DND-41 (cell line): ENCODE results near the gene SLC4A11.

ENCODE experiments used
- CTCF ChIP-seq: IDR thresholded peaks from 2 replicates; pipeline ENCODE4 v1.5.1; 2012; ENCODE audit warnings: borderline replicate concordance, low read length, moderate library complexity, mild to moderate bottlenecking; ENCODE audit not compliant: poor library complexity, severe bottlenecking; ENCODE audit errors: extremely low read depth
- EZH2 ChIP-seq: IDR thresholded peaks from 3 replicates; pipeline ENCODE4 v1.6.1; 2012; ENCODE audit warnings: borderline replicate concordance, low read depth, mild to moderate bottlenecking, moderate library complexity, low read length, inconsistent platforms; ENCODE audit not compliant: severe bottlenecking

- TF ChIP-seq EZH2 (no peak), CTCF (no peak)
Observed at GRCh38 chr20:3251806-3252205, 12.8 kb upstream of the SLC4A11 start.
